ACC112 (cell line): ENCODE data around the gene NECAB2.

Experiments
- H2AFZ ChIP-seq: fragments of 200-600 bp; sonication (generic); one replicate; pipeline ENCODE4 v1.6.0; 2017; ENCODE audit warnings: antibody characterized with exemption, low read length; ENCODE audit not compliant: unreplicated experiment
- H3K27ac ChIP-seq: fragments of 200-600 bp; sonication (generic); 2 replicates; pipeline ENCODE4 v1.5.1; 2014; ENCODE audit warnings: low read depth, mild to moderate bottlenecking, antibody characterized with exemption, low read length, moderate library complexity
- H3K27me3 ChIP-seq: fragments of 200-600 bp; sonication (generic); 2 replicates; pipeline ENCODE4 v1.6.1; 2014; ENCODE audit warnings: mild to moderate bottlenecking, antibody characterized with exemption, low read length, moderate library complexity, mixed read lengths; ENCODE audit not compliant: insufficient read depth
- H3K36me3 ChIP-seq: fragments of 200-600 bp; sonication (generic); 2 replicates; pipeline ENCODE4 v1.6.1; 2016; ENCODE audit warnings: mild to moderate bottlenecking, antibody characterized with exemption, low read length, moderate library complexity, mixed read lengths; ENCODE audit not compliant: insufficient read depth
- H3K4me1 ChIP-seq: fragments of 200-600 bp; sonication (generic); one replicate; pipeline ENCODE4 v1.6.1; 2016; ENCODE audit warnings: low read length, mixed read lengths; ENCODE audit not compliant: insufficient read depth, unreplicated experiment, control insufficient read depth
- H3K4me3 ChIP-seq: fragments of 200-600 bp; sonication (generic); 2 replicates; pipeline ENCODE4 v1.5.1; 2014; ENCODE audit warnings: mild to moderate bottlenecking, low read depth, low read length
- H3K79me2 ChIP-seq: fragments of 200-600 bp; sonication (generic); one replicate; pipeline ENCODE4 v1.6.0; 2016; ENCODE audit warnings: low read length; ENCODE audit not compliant: control insufficient read depth, unreplicated experiment, insufficient read depth

The NECAB2 gene

GRCh38 chr16:84040823-84041820 lies 73.1 kb downstream of the NECAB2 start:
- Histone ChIP-seq H3K4me1 (no peaks in the 10 kb centered on the region), H3K4me3 (no peak overlapping the region), H2AFZ (no peak overlapping the region), H3K27me3 (peaks cover 40% of the 10 kb centered on the region), H3K36me3 (no peaks in the 10 kb centered on the region), H3K27ac (no peak overlapping the region), H3K79me2 (no peaks in the 10 kb centered on the region)

- Histone ChIP-seq H3K79me2 (no peaks in the 10 kb centered on the region), H2AFZ (no peak overlapping the region), H3K4me3 (no peak overlapping the region)
Measured at GRCh38 chr16:84041881-84042280, 73.8 kb downstream of the NECAB2 start.

GRCh38 chr16:84042308-84042878 lies 74.3 kb downstream of the NECAB2 start, which contains the start of gene SLC38A8:
Gene SLC38A8, minus strand, starts transcription at chr16:84042795. Its CDS starts 638 bp downstream, at chr16:84042157.
- H2AFZ ChIP-seq, result no peak within 1 kb of the TSS
- no peaks in the 10 kb centered on the region for H3K36me3 ChIP-seq
- no peaks in the 10 kb centered on the region for H3K4me1 ChIP-seq
- H3K4me3 ChIP-seq, result no peak within 1 kb of the TSS
- no peak within 1 kb of the TSS for H3K27ac ChIP-seq
- peaks cover 36% of the 10 kb centered on the region for H3K27me3 ChIP-seq
- H3K79me2 ChIP-seq, result no peaks in the 10 kb centered on the region

More at GRCh38 chr16:84041881-84042280, 73.8 kb downstream of the NECAB2 start:
- Histone ChIP-seq H3K4me1 (no peaks in the 10 kb centered on the region), H3K27ac (no peak overlapping the region), H3K27me3 (peaks cover 36% of the 10 kb centered on the region), H3K36me3 (no peaks in the 10 kb centered on the region)

GRCh38 chr16:84042879-84043485 lies 74.9 kb downstream of the NECAB2 start:
- Histone ChIP-seq H2AFZ (no peak overlapping the region), H3K4me1 (no peaks in the 10 kb centered on the region), H3K36me3 (no peaks in the 10 kb centered on the region), H3K4me3 (no peak overlapping the region), H3K27me3 (peaks cover 36% of the 10 kb centered on the region), H3K79me2 (no peaks in the 10 kb centered on the region), H3K27ac (no peak overlapping the region)

GRCh38 chr16:84043486-84044117 lies 75.6 kb downstream of the NECAB2 start:
- H3K27ac ChIP-seq, result no peak overlapping the region
- no peak overlapping the region for H3K4me3 ChIP-seq
- H3K27me3 ChIP-seq, result peaks cover 32% of the 10 kb centered on the region
- no peak overlapping the region for H2AFZ ChIP-seq
- no peaks in the 10 kb centered on the region for H3K4me1 ChIP-seq
- no peaks in the 10 kb centered on the region for H3K36me3 ChIP-seq
- H3K79me2 ChIP-seq, result no peaks in the 10 kb centered on the region

- Histone ChIP-seq H3K79me2 (no peaks in the 10 kb centered on the region), H3K4me1 (no peaks in the 10 kb centered on the region), H3K27ac (no peak overlapping the region), H3K4me3 (no peak overlapping the region), H3K27me3 (peaks cover 27% of the 10 kb centered on the region), H3K36me3 (no peaks in the 10 kb centered on the region), H2AFZ (no peak overlapping the region)
Measured at GRCh38 chr16:84044118-84044488, 76.1 kb downstream of the NECAB2 start.

GRCh38 chr16:84045001-84045817 lies 77.2 kb downstream of the NECAB2 start:
- no peak overlapping the region for H3K27ac ChIP-seq
- no peaks in the 10 kb centered on the region for H3K4me1 ChIP-seq
- peaks cover 19% of the 10 kb centered on the region for H3K27me3 ChIP-seq
- no peak overlapping the region for H3K4me3 ChIP-seq
- H3K79me2 ChIP-seq, result no peaks in the 10 kb centered on the region
- H3K36me3 ChIP-seq, result no peaks in the 10 kb centered on the region
- no peak overlapping the region for H2AFZ ChIP-seq

- Histone ChIP-seq H3K79me2 (no peaks in the 10 kb centered on the region), H3K27ac (no peak overlapping the region), H2AFZ (no peak overlapping the region), H3K27me3 (peaks cover 11% of the 10 kb centered on the region), H3K4me3 (no peak overlapping the region), H3K4me1 (no peaks in the 10 kb centered on the region), H3K36me3 (no peaks in the 10 kb centered on the region)
Measured at GRCh38 chr16:84045818-84046470, 77.9 kb downstream of the NECAB2 start.

GRCh38 chr16:84047206-84047605 lies 79.2 kb downstream of the NECAB2 start:
- Histone ChIP-seq H3K36me3 (no peaks in the 10 kb centered on the region), H3K79me2 (no peaks in the 10 kb centered on the region), H3K27ac (no peak overlapping the region), H2AFZ (no peak overlapping the region), H3K27me3 (no peaks in the 10 kb centered on the region; the same call in 1 of the 2 replicates), H3K4me1 (no peaks in the 10 kb centered on the region), H3K4me3 (no peak overlapping the region)
